HG03066 (cell line): ENCODE data around the gene SAMD4A.
"Not testable (repeated sequence)": the region's sequence is repeated elsewhere in the genome, so short reads cannot be mapped to it uniquely, and the experiment has no call there.

Experiments
- ATAC-seq: cut with Tn5 transposase; IDR thresholded peaks from one replicate; pipeline ENCODE4 v1.9.1; 2021; ENCODE audit warnings: low read depth; ENCODE audit not compliant: unreplicated experiment

The SAMD4A gene

GRCh38 chr14:54752611-54753010 lies 185.7 kb downstream of the SAMD4A start:
- not testable (repeated sequence) for ATAC-seq

- not testable (repeated sequence) for ATAC-seq
Observed at GRCh38 chr14:54753396-54753795, 186.5 kb downstream of the SAMD4A start.

- no peak for ATAC-seq
Observed at GRCh38 chr14:54754116-54754622, 187.2 kb downstream of the SAMD4A start.

- no peak for ATAC-seq
Observed at GRCh38 chr14:54754623-54755386, 187.9 kb downstream of the SAMD4A start.

DNA sequence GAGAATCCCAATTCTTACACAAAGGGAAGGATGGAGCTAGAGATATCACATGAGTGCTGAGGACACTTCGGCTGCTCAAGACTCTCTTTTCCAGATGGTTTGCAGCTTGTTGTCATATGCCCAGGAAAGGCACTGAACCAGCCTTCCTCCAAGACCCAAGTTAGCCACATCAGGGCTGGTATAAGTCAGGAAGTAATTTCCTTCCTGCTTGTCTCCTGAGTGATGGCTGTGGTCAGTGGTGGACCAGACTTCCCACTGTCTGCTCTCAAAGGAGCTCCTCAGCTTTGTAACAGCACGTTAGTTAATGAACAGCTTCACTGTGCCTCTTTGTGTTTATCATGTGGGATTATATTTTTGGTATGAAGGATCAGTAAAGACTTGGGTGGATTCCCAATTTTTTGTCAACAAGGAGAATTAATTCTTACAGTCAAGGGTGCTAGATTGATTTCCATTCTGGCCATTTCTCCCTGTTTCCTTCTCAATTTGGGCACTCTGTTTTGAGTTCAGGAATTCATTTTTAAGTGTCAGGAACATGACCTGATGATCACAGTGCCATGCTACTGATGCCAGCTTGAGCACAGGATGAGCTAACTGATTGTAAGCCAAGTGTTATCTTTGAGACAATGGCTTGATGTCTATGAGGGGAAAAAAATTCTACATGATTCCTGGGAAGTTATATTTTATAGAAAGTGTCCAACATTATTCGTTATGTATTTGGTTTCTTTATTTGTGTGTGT lies 189.9 kb downstream of the SAMD4A start:
- no peak for ATAC-seq

GRCh38 chr14:54758041-54758440 lies 191.1 kb downstream of the SAMD4A start:
- no peak for ATAC-seq

DNA sequence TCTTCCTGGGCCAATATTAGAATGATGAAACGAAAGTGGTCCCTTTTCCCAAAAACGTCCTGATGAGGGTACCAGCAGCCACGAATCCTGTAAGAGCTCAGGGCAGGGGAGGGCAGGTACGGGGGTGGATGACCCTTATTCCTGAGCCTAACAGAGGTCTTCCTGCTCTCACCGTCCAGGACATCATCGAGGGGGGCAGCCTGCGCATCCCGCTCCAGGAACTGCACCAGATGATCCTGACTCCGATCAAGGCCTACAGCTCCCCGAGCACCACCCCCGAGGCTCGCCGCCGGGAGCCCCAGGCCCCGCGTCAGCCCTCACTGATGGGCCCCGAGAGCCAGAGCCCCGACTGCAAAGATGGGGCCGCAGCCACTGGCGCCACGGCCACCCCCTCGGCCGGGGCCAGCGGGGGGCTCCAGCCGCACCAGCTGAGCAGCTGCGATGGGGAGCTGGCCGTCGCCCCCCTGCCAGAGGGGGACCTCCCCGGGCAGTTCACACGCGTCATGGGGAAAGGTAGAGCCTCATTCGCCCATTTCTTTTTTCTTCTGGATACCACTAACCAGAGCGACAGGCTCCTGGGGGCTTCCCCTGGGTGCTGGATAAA lies 193.2 kb downstream of the SAMD4A start:
- ATAC-seq = no peak

DNA sequence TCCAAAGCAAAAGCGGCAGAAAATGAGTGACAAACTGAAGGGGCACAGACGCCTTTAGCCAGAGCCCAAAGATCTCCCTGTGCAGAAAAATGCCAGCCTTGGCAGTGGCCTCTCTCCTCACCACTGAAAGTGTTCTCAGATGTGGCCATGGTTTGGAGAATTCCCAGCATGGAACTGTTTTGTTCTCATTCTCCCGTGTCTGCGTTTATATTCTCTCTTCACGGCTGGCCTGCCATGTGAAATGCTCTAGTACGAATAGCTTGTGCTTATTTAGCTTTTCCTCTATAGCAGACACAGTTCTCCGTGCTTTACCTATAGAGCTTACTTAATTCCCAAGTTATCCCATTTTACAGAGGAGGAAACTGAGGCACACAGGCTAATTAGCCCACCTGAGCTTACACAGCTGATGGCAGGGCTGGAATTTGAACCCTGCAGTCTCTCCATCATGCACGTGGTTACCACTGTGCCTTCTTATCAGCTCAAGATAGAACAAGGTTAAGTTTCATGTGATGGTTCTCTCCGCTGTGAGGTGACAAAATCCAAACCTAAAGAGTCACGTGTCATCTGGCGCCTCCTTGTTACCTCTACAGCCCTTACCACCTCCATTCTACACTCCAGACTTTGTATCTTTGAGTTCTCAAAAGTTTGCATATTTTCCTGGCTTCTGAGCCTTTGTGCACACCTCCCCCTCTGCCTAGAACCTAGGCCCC lies 194.1 kb downstream of the SAMD4A start:
- no peak for ATAC-seq

DNA sequence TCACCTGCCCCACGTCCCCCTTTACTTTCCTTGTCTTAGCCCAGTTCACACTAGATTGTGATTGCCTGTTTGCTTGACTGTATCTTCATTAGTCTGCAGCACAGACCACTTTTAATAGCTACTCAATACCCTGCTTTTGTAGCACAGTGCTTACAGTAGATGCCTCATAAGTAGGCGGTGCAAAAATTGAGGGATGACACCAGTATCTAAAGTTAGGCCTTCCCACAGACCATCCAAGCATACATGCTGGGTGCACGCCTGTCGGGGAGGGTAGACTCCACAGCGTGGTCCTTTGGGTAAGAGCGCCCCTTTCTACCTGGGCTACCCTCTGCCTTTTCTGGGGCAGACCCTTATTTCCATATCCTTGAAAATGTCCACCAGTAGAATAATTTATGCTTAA lies 194.9 kb downstream of the SAMD4A start:
- no peak for ATAC-seq

DNA sequence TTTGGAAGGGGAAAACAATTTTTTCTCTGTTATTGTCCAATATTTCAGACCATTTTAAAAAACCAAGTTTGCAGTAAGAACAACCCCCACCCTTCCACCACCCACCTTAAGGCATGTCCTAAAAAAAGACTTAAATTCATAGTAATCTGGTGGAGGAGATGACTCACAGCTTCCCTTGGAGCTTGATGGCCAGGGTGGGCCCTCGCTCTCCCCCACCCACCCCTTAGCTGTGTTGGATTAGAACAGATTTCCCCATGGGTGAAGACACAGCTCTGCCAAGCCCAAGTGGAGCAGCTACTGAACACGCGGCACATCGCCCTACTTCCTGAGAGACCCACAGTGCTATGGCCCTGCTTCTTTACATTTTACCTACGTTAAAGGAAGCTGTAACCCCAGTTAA lies 195.4 kb downstream of the SAMD4A start:
- no peak for ATAC-seq

GRCh38 chr14:54763761-54764160 lies 196.8 kb downstream of the SAMD4A start:
- no peak for ATAC-seq

DNA sequence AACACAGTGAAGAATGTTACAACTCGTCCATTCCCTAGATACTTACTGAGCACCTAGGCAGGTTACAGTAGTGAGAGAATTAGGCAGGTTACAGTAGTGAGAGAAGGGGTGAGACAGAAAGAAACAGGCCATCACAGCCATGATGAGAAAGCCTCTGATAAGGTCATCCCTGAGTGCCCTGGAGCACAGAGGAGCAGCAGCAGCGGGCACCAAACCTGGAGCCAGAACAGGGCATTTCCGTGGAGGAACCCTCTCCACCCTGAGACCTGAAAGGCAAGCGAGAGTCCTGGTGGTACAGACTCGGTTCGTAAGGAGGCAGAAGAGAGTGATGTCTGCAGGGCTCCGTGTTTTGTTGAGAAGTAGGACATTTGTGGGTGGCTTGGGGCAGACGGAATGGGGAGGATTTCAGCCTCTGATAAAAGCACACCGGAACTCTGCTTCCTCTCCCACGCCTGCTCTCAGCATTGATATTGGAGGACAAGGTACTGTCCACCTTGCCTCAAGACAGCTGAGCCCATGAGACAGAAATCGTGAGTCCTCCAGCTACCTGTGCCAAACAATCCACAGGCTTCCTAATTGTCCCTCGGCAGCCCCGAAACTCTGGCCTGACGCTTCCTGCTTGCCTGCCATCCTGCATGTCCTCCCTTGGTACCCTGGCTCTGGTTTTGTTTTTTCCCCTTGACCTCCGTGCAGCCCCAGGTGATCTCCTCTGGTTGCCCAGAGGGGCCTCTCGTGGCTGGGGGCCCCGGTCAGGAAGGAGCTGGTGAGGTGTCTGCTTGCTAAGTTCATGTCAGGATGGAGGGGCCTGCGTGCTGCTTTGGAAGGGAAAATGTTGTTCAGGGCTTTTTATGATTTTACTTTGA lies 199.6 kb downstream of the SAMD4A start:
- ATAC-seq = no peak

DNA sequence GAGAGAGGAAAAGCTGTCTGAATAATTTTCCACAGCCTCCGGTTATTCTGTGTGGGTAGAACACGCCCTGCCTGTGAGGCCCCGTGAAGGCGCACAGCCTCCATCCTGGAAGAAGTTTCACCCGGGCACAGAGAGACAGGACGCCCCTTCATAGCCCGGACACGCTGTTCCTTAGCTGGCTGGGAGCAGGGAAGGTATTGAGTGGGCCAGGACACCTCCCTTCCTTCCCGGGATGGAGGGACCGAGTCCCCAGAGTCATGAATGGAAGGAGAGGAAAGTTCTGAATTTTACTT lies 200.2 kb downstream of the SAMD4A start:
- ATAC-seq = no peak

- ATAC-seq = no peak
Observed at GRCh38 chr14:54767450-54767849, 200.5 kb downstream of the SAMD4A start.

DNA sequence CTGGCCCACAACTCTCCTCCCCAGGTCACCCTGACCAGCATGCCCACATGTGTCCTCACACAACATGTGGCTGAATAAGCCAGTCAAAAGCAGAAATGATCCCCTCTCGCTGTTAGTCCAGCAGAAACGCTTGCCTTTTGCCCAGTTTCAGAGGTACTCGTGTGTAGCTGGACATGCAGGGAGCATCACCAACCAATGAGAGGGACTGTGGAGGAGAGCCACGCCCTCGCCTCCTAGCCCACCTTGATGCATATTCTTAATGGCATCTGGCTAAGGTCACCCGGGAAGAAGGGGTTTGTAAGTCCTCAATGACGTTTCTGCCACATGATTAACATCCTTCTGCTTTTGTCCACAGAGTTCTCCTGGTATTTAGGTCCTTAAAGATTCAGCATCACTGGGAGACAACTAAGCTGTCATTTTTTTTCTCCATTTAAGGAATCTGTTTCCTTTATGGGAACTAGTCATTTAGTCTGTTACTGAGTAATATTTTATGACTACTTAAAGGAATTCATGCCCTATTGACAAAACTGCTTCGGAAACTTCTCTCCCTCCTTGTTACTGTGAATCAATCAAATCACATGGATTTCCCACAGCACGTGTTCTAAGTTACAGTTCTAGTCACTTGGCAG lies 201.7 kb downstream of the SAMD4A start:
- no peak for ATAC-seq

- ATAC-seq = no peak
Observed at GRCh38 chr14:54769951-54770863, 203.3 kb downstream of the SAMD4A start.

GRCh38 chr14:54771411-54772027 lies 204.6 kb downstream of the SAMD4A start:
- ATAC-seq = no peak

DNA sequence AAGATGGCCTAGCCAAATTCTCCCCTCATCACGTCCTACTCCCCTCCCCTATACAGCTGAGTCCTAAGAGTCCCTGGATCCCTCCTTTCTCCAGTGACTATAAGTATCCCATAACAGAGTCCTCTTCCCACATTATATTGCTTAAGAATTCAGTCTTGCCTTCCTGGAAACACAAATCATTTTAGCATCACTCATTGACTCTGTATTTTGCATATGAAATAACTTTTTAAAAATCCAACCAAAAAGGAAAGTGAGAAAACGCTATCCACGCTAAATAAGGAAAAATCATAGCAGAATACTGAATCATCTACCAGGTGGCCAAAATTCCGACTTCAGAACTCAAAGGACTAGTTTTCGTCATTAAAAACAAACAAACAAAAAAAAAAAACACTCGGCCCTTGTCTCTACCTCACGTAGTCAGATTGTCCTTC lies 205.5 kb downstream of the SAMD4A start:
- no peak for ATAC-seq
